ENCODE data around the gene EXOSC1.

DNA sequence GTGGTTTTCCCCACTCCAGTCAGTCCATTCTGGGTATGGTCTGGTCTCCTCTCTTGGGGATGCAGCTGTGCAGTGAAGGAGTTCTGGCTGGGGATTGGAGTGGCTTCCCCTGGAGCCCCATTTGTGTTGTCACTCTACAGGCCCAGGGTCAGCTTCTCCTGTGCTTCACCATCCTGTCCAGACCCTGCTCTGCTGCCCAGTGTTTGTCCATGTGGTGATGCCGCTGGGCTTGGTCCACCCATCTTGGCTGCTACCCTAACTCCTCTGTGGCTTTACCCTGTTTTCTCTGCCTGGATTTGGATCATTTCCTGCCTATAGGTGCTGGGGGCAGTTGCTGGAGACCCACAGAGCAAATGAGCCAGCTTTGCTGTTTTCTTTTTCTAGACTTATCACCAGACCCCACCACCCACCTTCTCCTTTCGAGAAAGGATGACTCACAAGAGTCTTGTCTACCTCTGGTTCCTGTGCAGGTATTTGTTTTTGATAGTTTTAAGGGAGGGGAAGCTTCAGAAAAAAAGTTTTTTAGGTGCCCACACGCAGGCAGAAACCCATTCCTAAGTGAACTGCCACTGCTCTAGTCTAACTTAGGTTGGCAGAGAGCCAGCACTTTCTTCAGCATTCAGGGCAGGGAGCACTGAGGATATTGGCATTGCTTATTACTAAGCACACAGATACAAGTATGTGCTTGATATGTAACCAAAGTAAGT lies 8.7 kb upstream of the EXOSC1 start:
- no peak for TF ChIP-seq CTCF (IDR thresholded peaks at IDR 0.05)
- no peak for TF ChIP-seq EZH2 (IDR thresholded peaks at IDR 0.05; ENCODE audit: borderline replicate concordance, insufficient read depth, low read depth, low read length, poor library complexity, severe bottlenecking)
